Activated T-helper 1 cell treated with anti-CD3 and anti-CD28 coated beads, Interleukin-12 subunit alpha, Interleukin-12 subunit beta, Interleukin-2, Interleukin-4 antibody, amounts not matched to agents 30 ng/mL and 10 ng/mL and 1 ng/mL, durations not matched to agents 14 hours and 24 hours and 36 hours (primary cell): ENCODE measurements around the gene SOX12. TPM values are rescaled to one million over a fixed set of nuclear protein-coding genes. Genes with fewer than 3 reads are reported as not detected.

Experiments
- DNase-seq: peaks from one replicate; pipeline ENCODE4 v3.0.0; 2021; ENCODE audit warnings: low spot score
- H3K27ac Mint-ChIP-seq: one replicate; pipeline ENCODE4 v1.8.0; 2021; ENCODE audit warnings: mild to moderate bottlenecking, mixed read lengths
- H3K27me3 Mint-ChIP-seq: one replicate; pipeline ENCODE4 v1.8.0; 2022; ENCODE audit warnings: mild to moderate bottlenecking, moderate library complexity, mixed read lengths; ENCODE audit not compliant: insufficient read depth
- H3K36me3 Mint-ChIP-seq: one replicate; pipeline ENCODE4 v1.8.0; 2021; ENCODE audit warnings: low read depth, mixed read lengths
- H3K4me1 Mint-ChIP-seq: one replicate; pipeline ENCODE4 v1.8.0; 2021; ENCODE audit warnings: low read depth, mixed read lengths
- H3K4me3 Mint-ChIP-seq: one replicate; pipeline ENCODE4 v1.8.0; 2021; ENCODE audit warnings: mild to moderate bottlenecking, moderate library complexity, mixed read lengths
- H3K9me3 Mint-ChIP-seq: one replicate; pipeline ENCODE4 v1.8.0; 2021; ENCODE audit warnings: mixed read lengths
- intact Hi-C: fragments of 100-400 bp; cut with micrococcal nuclease; formaldehyde crosslinking; loops from one replicate; pipeline ENCODE4 v1.15.1; 2024
- total RNA-seq: library from RNA; stranded (reverse); gene quantifications from 2 replicates; pipeline ENCODE4 v1.2.3, GENCODE V29; 2022

SOX12 gene
- total RNA-seq: 7.4 and 7.6 TPM in 2 replicates

DNA sequence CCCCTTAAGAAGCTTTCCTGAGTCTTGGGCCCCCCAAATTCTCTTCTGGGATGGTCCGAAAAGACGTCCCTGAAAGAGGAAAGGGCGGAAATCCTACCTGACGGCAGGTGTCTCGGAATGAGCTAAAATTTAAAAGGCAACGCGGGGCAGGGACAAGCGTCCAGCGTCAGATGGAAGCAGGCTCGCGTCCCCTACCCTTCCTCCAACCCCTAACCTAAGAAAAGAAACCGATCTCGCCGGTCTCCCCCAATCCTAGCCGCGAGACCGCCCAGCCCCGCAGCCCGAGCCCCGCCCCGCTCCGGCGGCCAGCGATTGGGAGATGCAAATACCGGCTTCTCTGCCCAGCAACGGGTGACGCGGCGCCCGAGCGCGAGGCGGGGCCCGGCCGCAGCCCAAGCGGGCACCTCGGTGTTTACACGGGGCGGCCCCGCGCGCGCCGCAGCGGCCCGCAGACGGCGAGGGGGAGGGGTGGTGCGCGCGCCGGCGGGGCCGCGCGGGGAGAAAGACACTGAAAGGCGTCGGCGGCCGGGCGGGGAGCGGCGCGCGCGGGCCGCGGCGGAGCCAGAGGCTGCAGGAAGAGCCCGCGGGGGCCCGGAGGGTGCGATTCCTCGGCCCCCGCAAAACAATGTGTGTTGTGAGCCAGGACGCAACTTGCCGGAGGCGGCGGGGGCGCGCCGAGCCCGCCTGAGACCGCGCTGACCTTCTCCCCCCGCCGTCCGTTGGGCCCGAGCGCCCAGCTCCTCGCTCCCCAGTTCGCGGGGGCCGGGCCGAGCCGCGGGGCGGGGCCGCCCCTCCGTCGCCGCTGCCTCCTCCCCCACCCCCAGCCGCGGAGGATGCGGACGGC, at the start of gene SOX12:
Gene SOX12, plus strand, starts transcription at position 508 of the 844 bp plus-strand sequence. CDS start 373 bp downstream, outside the sequence.
- Mint-ChIP-seq H3K4me1 (peaks cover 29% of the 10 kb centered on the region), H3K27ac (peak within 1 kb of the TSS; percentile 84), H3K9me3 (no peaks in the 10 kb centered on the region), H3K27me3 (peaks cover 6% of the 10 kb centered on the region), H3K36me3 (peaks cover 2% of the 10 kb centered on the region), H3K4me3 (peak within 1 kb of the TSS; percentile 91)
- intact Hi-C loops: loop anchor here (1.0 to 2.0 kb wide), 5 partner anchors 15 to 218 kb away; partner anchors contain the start of genes CSNK2A1, RBCK1 and ZCCHC3
- DNase-seq: peak; percentile 96

- Mint-ChIP-seq H3K4me3 (no peak overlapping the region), H3K36me3 (peaks cover 5% of the 10 kb centered on the region), H3K9me3 (no peaks in the 10 kb centered on the region), H3K4me1 (no peaks in the 10 kb centered on the region), H3K27me3 (peaks cover 2% of the 10 kb centered on the region), H3K27ac (no peak overlapping the region)
- no peak for DNase-seq
- intact Hi-C loops: no loop called here
Observed at GRCh38 chr20:275791-276190, 49.6 kb upstream of the SOX12 start.

- Mint-ChIP-seq H3K27ac (no peak overlapping the region), H3K27me3 (peaks cover 2% of the 10 kb centered on the region), H3K4me3 (no peak overlapping the region), H3K36me3 (peaks cover 7% of the 10 kb centered on the region), H3K4me1 (no peaks in the 10 kb centered on the region), H3K9me3 (no peaks in the 10 kb centered on the region)
- DNase-seq: no peak
- intact Hi-C loops: no loop called here
Observed at GRCh38 chr20:276620-277495, 48.5 kb upstream of the SOX12 start.

DNA sequence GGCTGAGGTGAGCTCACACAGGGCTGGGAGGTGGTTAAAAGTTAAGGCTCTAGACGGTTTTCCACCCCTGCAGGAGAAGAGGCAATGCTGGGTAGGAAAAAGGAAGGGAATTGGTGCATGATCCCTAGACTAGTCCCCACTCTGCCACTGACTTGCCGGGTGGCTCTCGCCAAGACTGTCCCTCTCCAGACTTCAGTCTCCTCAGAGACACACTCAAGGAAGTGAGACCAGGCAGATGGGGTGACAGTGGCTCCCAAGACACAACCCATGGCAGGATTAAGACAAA, 47.9 kb upstream of the SOX12 start:
- Mint-ChIP-seq H3K36me3 (peaks cover 7% of the 10 kb centered on the region), H3K4me3 (no peak overlapping the region), H3K9me3 (no peaks in the 10 kb centered on the region), H3K4me1 (no peaks in the 10 kb centered on the region), H3K27ac (no peak overlapping the region), H3K27me3 (peaks cover 2% of the 10 kb centered on the region)
- DNase-seq: no peak
- intact Hi-C loops: no loop called here

- DNase-seq: no peak
- Mint-ChIP-seq H3K4me3 (no peak overlapping the region), H3K9me3 (no peaks in the 10 kb centered on the region), H3K36me3 (peaks cover 7% of the 10 kb centered on the region), H3K27me3 (peaks cover 1% of the 10 kb centered on the region), H3K27ac (no peak overlapping the region), H3K4me1 (no peaks in the 10 kb centered on the region)
- intact Hi-C loops: no loop called here
Observed at GRCh38 chr20:278181-278580, 47.2 kb upstream of the SOX12 start.

DNA sequence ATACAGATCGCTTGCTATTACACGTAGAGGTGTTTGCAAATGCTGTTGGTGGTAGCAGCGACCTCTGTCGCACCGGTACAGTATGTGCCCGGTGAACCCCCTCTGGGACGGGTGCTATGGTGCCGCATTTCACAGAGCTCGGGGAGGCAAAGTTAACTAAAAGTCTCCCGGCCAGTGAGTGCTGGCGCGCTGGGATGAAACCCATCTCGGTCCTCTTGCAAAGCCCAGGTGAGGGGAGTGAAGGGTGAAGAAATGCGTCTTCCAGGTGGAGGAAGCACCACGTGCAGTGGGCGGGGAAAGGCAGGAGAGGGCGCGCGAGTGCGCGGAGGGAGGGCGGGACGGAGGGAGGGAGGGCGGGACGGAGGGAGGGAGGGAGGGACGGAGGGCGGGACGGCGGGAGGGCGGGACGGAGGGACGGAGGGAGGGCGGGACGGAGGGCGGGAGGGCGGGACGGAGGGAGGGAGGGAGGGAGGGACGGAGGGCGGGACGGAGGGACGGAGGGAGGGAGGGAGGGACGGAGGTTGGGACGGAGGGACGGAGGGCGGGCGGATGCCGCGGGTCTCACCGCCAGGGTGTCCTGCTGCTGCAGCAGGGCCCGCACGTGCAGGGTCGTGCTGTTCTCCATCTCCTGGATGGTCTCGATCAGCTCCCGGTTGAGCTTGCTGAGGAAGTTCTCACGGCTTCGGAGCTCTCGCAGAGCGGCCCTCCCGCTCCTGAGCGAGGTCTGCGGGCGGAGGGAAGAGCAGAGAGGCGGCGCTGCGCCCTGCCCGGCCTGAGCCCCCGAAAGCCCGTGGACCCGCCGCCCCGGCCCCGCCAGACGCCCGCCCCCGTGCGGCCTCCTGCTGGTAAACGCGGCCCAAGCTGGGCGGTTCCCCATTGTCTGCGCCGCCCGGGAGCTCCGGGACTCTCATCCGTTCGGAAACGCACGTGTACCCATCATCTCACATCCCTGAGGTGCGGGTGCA, 46.5 kb upstream of the SOX12 start:
- Mint-ChIP-seq H3K36me3 (peaks cover 10% of the 10 kb centered on the region), H3K4me3 (no peak overlapping the region), H3K9me3 (no peaks in the 10 kb centered on the region), H3K4me1 (no peaks in the 10 kb centered on the region), H3K27ac (no peak overlapping the region), H3K27me3 (no peaks in the 10 kb centered on the region)
- no peak for DNase-seq
- intact Hi-C loops: no loop called here

- Mint-ChIP-seq H3K27ac (no peak overlapping the region), H3K36me3 (peaks cover 8% of the 10 kb centered on the region), H3K4me1 (peaks cover 15% of the 10 kb centered on the region), H3K27me3 (no peaks in the 10 kb centered on the region), H3K9me3 (no peaks in the 10 kb centered on the region), H3K4me3 (no peak overlapping the region)
- intact Hi-C loops: no loop called here
- no peak for DNase-seq
Observed at GRCh38 chr20:284172-284571, 41.2 kb upstream of the SOX12 start.

DNA sequence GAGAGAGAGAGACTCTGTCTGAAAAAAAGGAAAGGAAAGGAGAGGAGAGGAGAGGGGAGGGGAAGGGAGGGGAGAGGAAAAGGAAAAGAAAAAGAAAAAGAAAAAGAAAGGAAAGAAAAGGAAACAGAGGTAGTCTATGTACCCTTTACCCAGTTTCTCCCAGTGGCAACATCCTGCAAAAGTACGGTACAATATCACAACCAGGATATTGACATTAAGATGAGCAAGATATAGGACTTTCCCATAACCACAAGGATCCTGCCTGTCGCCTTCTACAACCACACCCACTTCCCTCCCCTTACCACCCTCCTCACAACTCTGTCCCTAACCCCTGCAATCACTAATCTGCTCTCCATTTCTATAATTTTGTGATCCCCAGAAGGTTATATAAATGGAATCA, 38.8 kb upstream of the SOX12 start:
- no peaks in the 10 kb centered on the region for H3K9me3 Mint-ChIP-seq
- intact Hi-C loops: no loop called here
- peaks cover 25% of the 10 kb centered on the region for H3K4me1 Mint-ChIP-seq
- no peak for DNase-seq
- H3K4me3 Mint-ChIP-seq: no peak overlapping the region
- no peak overlapping the region for H3K27ac Mint-ChIP-seq
- H3K36me3 Mint-ChIP-seq: peaks cover 6% of the 10 kb centered on the region
- no peaks in the 10 kb centered on the region for H3K27me3 Mint-ChIP-seq

- intact Hi-C loops: no loop called here
- Mint-ChIP-seq H3K4me3 (no peak overlapping the region), H3K27me3 (no peaks in the 10 kb centered on the region), H3K36me3 (peaks cover 3% of the 10 kb centered on the region), H3K4me1 (peaks cover 25% of the 10 kb centered on the region), H3K27ac (no peak overlapping the region), H3K9me3 (no peaks in the 10 kb centered on the region)
- DNase-seq: no peak
Observed at GRCh38 chr20:288956-289692, 36.2 kb upstream of the SOX12 start.

GRCh38 chr20:289693-290083, 35.7 kb upstream of the SOX12 start:
- intact Hi-C loops: loop anchor here (1.0 kb wide), 3 partner anchors 9 to 35 kb away; no protein-coding TSS in a partner anchor
- DNase-seq: no peak
- H3K27ac Mint-ChIP-seq: peak overlapping the region; percentile 74
- peaks cover 3% of the 10 kb centered on the region for H3K36me3 Mint-ChIP-seq
- H3K27me3 Mint-ChIP-seq: no peaks in the 10 kb centered on the region
- peaks cover 25% of the 10 kb centered on the region for H3K4me1 Mint-ChIP-seq
- H3K4me3 Mint-ChIP-seq: no peak overlapping the region
- no peaks in the 10 kb centered on the region for H3K9me3 Mint-ChIP-seq

DNA sequence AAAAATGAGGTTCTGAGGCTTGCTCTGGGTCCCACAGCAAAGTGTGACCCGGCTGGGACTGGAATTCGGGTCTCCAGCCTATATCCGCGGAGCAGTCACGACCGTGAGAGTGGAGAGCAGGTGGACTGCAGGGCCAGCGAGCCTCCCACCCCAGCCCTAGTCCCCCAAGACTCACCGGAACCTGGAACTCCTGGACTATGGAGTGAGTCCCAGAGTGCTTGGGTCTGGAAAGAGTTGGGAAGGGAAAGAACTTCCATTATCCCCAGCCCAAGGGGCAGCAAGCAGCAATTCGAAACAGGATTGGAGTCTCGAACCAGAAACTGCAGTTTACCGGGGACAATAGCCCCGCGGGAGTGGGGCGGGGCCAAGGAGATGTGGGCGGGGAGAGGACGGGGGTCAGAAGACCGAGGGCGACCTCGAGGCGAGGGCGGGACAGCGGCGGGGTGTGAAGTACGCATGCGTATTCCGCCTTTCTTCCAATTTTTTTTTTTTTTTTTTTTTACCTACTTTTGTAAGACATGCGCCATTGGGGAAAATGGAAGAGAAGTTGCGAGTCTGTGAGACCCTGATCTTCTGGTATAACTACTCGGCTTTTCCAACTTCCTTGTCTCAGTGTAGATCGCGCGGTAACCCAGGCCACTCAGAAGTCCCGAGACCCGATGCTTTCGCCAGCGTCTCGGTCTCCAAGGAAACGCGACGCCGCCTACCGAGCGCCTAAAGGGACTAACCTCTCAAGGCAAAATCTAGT, 35.1 kb upstream of the SOX12 start, which contains the start of gene C20orf96:
Gene C20orf96, minus strand, starts transcription at position 667 of the 748 bp plus-strand sequence. Its CDS starts 140 bp downstream, at position 527.
- intact Hi-C loops: loop anchor here (1.0 kb wide), 3 partner anchors 8 to 34 kb away; no protein-coding TSS in a partner anchor
- no peaks in the 10 kb centered on the region for H3K9me3 Mint-ChIP-seq
- no peaks in the 10 kb centered on the region for H3K27me3 Mint-ChIP-seq
- H3K36me3 Mint-ChIP-seq: peaks cover 3% of the 10 kb centered on the region
- peak; percentile 81 for DNase-seq
- H3K4me3 Mint-ChIP-seq: no peak within 1 kb of the TSS
- peak within 1 kb of the TSS; percentile 74 for H3K27ac Mint-ChIP-seq
- H3K4me1 Mint-ChIP-seq: peaks cover 29% of the 10 kb centered on the region
